NOMO-1 treated with dmso at 0.1 percent for 144 hours (cell line): ENCODE measurements around the gene HOXA11.

Source experiments
- DNase-seq: peaks from one replicate; lab custom pipeline; 2025; ENCODE audit not compliant: unreplicated experiment; lab: John Stamatoyannopoulos, UW

HOXA11 gene

DNA sequence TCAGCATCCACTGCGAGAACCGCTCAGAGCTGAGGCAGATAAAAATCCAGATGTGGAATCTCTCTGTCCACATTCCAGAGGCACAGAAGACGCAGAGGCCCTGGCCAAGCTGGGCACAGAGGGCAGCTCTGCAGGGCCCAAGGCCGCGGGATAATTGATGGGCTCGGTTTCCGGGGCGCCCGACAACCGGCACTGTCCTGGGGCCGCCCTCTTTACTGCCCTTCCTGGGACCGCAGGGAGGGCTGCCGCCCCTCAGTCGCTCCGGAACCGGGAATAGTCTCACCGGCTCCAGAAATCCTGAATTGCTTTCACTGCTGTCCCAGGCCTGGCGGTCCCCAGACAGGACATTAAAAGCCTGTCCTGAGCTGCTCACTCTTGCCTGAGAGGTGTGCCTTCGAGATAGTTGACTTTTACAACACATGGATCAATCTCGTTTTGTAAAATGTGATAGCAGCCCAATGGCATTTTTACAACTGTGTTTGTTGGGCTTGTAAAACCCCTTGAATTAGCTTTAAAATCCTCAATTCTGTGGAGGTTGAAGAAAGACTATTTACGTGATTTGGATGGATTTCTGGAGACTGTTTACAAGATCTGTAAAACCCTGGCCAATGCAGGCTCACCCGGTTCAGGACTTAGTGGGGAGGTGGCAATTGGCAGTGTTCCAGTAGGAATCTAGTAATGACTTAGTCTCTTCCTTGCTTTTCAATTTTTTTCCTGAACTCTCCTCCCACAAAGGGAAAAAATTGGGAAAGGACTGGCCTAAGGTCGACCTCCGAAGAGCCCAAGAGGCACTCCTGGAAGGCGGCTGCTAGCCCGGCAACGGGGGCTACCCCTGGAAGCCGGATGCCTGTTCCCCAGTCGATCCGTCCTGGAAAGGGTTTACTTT lies 36.0 kb downstream of the HOXA11 start:
- DNase-seq: no peak

DNA sequence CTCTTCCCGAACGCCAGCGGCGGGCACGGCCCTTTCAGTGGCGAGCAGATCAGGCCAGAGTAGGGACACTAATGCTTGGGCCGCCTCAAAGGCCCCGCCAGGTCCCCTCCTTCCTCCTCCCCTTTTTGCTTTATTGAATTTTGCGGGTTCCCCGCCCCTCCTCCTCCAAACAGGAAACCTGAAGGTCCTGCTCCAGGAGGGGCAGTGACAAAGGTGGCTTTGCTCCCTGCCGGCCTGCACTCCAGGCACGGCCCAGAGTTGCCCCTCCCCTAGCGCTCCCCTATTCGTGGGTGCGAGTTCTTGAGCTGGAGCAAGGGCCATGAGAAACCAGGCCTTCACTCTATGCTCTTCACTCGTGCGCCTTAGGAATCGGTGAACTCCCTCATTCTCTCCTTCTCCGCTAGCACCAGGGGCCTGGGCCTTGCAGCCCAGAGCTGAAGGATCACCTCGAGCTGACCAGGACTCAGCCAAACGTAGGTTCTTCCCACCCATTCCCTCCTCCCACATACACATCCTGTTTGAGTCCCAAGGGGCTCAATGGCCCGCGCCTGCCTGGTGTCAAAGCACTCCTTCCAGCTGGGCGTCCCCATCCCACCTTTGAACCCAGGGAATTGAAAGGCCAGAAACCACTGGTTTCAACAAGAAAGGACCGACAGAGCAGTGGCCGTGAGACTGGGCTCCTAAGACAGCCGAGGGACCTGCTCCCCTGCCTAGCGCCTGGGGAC lies 36.8 kb downstream of the HOXA11 start:
- DNase-seq: no peak

DNA sequence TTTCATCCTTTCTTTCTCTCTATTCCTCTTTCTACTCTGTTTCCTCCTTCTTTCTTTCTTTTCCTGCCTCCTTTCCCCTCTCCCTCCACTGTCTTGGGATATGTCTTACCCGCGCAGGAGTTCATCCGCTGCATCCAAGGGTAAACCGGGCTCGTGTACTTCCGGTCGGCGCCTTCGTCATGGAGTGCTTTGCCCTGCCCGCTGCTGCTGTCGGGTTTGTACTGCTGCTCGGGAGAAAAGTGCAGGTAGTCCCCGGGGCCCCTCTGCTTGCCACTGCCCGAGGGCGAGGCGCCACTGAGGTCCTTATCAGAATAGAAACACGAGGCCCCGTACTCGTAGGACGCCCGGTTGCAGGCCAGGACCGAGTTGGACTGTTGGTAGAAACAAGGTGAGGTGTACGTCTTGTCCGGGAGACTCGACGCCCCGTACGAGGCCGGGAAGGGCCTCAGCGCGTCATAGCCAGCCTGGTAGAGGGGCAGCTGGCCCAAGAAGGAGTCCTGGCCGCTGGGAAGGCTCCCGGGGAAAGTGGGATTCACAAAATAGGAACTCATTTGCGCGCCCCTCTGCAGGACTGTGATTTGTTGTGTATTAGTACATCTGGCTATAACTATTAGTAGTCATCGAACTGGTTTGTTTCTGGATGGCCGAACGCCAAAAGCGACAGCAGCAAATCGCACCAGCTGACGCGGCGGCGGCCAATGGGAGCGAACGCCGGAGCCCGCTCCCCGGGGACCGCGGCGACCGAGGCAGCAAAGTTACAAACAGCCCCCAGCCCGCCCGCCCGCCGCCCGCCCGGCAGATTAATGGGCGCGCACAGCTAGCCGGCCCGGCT lies 37.6 kb downstream of the HOXA11 start, which contains the start of gene HOXA6:
TSS of gene HOXA6 (minus strand) at position 576 of the 832 bp plus-strand sequence. CDS start at position 551, 25 bp downstream.
- no peak for DNase-seq

DNA sequence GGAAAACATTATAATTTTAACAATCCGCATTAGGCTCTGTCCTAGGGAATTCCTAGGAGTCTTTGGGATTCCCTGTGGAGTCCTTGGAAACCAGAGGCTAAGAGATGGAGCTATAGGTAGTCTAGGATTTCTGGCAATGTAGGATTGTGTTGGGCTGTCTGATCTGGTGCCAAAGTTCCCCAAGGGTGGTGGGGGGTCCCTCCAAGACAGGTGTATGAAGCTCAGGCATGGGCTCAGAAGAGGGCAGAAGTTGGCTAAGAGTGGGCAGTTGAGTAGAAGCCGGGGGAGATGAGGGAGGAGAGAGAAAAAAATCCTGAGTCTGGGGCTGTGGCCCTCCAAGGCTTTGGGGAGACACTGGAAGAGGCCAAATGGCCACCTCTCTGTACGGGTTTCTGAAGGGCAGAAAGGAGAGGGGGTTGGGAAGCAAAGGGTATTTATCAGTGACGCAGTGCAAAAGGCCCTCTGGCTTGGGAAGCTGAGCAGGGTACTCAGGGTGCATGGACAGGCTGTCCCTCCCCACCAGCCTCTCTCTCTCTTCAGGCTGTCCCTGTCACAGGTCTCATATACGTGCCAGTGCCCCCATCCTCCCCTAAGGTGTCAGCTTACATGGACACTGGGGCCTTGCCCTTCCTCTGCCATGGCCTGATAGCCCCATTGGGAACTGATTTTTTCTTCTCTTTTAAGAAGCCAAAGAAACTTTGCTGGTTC lies 38.4 kb downstream of the HOXA11 start:
- DNase-seq: no peak

DNA sequence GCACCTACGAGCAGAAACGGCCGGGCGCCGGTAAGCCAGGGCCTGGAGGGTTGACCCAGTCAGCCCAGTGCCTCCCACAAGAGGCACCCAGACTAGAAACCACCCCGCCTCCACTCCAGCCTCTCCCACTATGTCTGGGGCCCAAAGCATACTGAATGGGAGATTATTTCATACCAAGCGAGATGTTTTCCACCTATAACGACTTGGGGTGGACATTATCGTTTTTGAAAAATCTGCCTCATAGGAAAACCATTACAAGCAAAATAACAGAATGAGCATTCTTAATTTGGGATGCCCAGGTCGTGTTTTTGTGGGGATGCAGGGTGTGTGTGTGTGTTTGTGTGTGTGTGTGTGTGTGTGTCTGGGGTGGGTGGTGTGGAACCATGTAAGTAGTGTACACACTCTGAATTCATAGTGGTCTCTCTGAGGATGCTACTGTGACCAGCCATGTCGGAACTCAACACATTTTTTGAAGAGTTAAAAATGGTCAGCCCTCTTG lies 39.1 kb downstream of the HOXA11 start:
- DNase-seq: no peak

DNA sequence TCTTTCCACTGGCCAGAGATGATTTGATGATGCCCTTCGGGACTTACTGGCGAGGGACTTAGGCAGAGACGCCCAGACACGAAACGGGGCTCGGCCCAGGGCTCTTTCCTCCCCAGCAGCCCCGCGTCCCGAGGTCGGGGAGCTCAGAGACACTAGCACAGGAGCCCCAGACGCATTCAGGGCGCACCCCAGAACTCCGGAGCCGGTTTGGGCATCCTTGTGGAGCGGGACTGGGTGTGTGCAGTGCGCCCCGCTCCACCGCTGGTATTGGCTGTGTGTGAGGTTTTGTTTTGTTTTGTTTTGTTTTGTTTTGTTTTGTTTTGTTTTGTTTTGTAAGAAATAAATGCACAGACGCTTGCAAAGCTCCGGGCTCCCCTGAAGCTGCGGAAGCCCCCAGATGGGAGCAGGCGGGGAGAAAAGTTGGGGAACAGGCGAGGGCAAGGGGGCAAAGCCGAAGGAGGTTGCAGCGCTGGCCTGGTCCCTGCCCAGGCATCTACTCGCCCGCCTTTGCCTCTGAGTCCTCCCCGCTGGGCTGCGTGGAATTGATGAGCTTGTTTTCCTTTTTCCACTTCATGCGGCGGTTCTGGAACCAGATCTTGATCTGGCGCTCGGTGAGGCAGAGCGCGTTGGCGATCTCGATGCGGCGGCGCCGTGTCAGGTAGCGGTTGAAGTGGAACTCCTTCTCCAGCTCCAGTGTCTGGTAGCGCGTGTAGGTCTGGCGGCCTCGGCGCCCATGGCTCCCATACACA lies 39.7 kb downstream of the HOXA11 start:
- no peak for DNase-seq

DNA sequence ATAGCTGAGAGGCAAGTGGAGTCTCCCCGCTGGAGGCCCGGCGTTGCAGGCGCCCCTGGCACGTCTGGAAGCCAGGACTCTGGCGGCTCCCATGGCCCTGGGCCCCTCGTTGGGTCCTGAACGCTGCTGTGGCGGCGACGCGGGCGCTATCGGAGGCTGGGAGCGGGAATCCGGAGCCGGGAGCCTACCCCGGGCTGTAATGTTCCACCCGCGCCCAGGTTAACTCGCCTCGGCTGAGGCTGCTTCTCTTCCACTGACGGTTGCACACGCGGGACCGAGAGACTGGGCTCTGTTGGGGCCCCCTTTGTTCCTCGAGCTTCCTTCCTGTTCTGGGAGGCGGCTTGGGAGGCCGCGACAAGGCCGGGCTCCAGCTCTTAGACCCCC lies 40.3 kb downstream of the HOXA11 start:
- DNase-seq: no peak

DNA sequence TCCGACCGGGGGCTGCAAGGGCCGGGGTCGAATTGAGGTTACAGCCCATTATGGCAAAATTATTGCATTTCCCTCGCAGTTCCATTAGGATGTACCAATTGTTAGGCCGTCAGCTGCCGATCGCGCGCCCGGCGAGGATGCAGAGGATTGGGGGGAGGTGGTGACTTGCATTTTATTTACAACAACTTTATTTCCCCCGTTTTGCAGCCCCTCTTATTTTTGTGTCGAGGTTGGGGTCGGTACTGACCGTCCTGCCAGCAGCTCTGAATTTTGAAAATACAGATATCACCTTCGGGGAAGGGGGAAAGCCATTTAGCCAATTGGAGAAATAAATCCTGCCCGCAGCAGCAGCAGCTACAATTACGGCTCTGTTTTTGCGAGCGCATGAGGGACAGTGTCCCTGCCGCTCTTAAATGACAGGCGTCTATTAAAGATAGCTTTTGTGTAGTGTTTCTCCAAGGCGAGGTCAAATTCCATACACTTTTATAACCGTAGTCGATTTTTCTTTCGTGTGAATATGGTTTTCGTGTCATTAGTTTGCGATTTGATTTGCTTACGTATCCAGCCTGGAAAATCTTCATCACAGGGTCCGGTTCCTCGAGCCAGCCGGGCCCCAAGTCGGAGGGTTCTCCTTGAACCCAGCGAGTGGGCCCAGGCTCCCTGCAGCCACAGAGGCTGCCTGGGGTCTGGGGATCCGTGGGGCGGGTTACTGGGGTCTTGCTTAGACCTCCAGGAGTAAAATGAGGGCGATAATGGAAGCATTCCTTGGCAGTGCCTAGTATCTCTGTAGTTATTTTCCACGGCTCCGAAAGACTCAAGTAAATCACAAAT lies 40.9 kb downstream of the HOXA11 start:
- DNase-seq: no peak

DNA sequence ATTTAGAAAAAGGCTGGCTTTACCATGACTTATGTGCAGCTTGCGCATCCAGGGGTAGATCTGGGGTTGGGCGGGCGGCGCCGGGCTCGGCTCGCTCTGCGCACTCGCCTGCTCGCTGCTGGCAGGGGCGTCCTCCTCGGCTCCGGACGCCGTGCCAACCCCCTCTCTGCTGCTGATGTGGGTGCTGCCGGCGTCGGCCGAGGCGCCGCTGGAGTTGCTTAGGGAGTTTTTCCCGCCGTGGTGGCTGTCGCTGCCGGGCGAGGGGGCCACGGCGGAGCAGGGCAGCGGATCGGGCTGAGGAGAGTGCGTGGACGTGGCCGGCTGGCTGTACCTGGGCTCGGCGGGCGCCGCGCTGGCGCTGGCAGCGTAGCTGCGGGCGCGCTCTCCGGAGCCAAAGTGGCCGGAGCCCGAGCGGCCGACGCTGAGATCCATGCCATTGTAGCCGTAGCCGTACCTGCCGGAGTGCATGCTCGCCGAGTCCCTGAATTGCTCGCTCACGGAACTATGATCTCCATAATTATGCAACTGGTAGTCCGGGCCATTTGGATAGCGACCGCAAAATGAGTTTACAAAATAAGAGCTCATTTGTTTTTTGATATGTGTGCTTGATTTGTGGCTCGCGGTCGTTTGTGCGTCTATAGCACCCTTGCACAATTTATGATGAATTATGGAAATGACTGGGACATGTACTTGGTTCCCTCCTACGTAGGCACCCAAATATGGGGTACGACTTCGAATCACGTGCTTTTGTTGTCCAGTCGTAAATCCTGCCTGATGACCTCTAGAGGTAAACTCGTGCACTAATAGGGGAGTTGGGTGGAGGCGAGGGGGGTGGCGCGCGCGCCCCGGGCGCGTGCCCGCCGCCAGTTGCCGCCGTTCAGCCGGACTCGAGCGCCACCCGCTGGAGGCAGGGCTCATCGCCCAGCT lies 41.7 kb downstream of the HOXA11 start, which contains the start of gene HOXA5:
TSS of gene HOXA5 (minus strand) at position 659 of the 927 bp plus-strand sequence. CDS start at position 585, 74 bp downstream.
- DNase-seq: no peak

DNA sequence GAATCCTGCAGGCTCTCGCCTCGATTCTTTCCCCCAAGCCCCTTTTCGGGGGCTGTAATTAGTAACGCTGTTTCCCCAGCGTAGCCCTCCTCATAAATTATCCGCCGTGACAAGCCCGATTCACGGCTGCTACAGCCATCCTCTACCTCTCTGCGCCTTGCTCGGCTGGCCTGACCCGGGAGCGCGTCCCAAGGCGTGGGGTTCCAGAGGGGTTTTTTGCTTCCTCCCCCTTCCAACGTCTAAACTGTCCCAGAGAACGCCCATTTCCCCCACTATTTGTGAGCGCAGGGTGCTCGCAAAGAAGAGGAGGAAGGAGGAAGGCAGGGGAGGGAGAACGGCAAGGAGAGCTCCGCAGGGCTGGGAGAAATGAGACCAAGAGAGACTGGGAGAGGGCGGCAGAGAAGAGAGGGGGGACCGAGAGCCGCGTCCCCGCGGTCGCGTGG lies 42.4 kb downstream of the HOXA11 start:
- DNase-seq: no peak

DNA sequence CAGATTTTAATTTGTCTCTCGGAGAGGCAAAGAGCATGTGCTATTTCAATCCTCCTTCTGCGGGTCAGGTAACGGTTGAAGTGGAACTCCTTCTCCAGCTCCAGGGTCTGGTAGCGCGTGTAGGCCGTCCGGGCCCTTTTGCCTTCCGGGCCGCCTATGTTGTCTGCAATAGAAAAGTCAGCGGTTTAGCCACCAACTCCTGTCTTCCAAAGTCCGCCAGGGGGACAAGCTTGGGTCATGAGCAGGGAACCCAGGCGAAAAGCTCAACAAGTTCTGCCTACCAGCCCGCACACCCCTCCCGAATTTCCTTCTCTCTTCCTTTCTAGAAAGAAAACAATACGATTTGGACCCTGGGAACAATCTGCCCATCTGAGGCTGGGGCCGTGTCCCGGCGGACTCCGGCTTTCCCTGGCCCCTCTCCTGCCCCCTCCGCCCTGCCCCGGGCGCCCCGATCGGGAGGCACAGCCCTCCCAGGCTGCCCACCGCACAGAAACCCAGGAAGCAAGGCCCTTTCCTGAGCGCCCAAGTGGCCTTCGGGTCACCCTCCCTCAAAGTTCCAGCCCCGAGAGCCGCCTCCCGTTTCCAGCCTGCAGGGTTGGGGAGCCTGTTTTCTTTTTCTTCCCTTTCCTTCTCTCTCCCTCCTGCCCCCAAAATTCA lies 43.0 kb downstream of the HOXA11 start:
- no peak for DNase-seq

DNA sequence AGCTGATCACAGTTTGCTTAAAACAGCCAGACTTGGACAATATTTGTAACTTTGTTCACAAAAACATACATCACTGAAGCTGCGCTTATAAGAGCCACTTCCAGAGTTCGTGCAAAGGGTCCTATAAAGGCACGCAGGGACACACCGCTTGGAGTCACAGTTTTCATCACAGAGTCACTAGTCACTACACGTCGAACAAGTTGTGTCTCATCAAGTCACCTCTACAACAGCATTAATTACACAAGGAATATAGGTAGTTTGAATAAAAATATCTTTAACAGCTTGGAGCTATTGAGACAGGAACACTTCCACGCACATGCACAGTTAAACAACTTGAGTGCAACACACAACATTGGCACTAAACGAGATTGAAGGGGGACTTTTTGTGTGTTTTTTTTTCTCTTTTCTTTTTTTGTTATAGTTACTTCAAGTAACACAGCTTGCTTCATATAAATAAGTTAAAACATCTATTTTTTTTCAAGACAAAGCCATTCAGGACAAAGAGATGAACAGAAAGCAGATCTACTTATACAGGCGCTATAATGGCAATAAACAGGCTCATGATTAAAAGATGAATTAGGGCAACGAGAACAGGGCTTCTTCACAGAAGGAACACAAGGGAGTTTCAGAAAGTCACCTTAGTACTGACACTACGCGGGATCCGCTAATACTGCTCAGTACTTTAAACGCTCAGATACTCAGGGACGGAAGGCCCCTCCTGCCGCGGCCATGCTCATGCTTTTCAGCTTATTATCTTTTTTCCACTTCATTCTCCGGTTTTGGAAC lies 43.7 kb downstream of the HOXA11 start:
- DNase-seq: no peak

DNA sequence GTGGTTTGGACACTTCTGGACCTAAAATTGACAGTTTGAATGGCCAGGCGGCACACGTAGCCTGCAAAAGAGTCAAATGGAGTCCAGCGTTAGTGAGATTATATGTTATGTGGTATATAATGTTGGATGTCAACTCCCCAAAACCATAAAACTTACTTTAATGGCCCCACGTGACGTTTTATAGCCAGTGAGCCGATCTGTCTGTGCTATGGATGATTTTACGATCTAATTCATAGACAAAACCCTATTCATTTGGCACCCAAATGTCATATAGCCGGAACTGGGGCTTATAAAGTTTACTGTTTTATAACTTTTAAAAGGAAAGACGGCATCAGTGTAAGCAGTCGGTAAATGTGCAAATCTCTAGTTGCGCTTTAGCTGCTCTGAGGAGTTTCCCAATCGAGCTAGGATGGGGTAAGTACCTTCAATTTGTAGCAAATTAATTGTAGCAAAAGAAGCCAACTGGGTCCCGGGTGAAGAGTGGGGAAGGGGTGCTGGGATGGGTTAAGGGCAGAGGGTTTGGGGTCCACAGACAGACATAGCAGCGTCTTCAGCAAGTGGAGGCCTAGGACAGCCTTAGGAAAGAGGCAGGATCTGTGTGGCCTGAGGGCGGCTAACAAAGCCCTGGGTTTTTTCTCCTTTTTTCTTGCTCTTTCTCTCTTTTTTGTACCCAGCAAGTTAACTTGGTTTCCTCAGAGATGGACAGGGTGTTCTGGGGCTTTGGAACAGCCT lies 44.7 kb downstream of the HOXA11 start:
- DNase-seq: no peak

DNA sequence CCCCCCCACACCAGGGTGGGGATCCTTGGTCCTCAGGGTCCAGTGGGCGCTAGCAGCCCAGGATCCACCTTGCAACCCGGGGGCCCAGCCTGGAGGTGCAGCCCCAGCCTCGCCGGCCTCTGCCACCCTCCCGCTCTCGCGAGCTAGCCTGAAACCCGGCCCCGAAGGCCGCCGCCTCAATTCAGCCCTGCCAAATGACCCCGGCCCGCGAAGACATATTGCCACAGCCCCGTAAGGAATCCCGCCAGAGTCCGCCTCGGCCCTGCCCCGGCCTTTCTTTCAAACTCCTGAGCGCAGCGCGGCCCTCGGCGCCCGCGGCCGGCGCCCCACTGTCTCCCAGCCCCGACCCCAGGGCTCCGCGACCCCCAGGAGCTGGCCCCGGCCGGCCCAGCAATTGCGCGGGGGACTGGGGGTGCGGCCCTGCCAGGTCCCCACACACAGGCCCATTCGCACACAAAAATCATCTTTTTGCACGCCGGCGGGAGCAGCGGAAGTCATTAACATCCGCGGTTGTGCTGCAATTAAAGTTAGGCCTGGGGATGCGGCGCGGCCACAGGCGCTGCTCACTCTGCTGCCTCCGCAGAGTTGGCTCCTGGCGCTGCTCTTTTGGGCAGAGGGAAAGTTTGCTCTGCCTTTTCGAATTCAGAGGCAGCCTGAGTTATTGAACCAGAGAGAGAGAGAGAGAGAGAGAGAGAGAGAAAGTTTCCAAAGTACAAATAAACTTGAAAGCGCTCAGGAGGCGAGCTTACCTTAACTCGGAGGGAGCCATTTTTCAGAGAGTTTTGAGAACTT lies 45.5 kb downstream of the HOXA11 start:
- DNase-seq: no peak

DNA sequence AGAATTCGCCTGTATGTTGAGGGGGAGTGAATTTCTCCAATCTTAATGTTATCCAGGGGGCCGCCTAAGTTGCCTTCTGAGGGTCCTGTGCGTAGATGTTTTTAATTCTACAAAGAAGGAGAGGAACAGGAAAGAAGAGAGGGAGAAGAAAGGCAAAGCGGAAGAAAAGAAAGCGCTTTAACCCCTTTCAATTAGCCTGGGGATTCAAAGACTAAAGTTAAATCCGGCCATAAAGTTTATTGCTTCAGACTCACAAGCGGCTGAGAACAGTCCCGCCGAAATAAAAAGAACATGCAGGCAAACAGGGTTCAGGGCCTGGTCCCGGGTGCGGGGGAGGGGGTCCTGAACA lies 46.1 kb downstream of the HOXA11 start:
- no peak for DNase-seq
